ENCODE measurements around the gene PCDH17.

- no peak for TF ChIP-seq CTCF (IDR thresholded peaks at IDR 0.05; ENCODE audit: poor library complexity)
- TF ChIP-seq EZH2 (IDR thresholded peaks at IDR 0.05; ENCODE audit: borderline replicate concordance), result no peak
- TF ChIP-seq EZH2phosphoT487 (IDR thresholded peaks at IDR 0.05; ENCODE audit: low read depth, severe bottlenecking, unreplicated experiment), result no peak
These were observed 30.0 kb upstream of the PCDH17 start for GRCh38 chr13:57601536-57601935.
